Parathyroid adenoma (tissue), 2 donors: ENCODE data around the gene WDFY2.
A peak's percentile ranks its signal among the peaks of the same experiment; 100 is the strongest.

Source experiments
- H2AFZ ChIP-seq: fragments of 300-600 bp; sonication (generic); one replicate; pipeline ENCODE4 v1.7.0; 2017; ENCODE audit warnings: antibody characterized with exemption, mild to moderate bottlenecking
- H3K27ac ChIP-seq: fragments of 300-600 bp; sonication (generic); one replicate; pipeline ENCODE4 v1.7.0; 2017
- H3K27me3 ChIP-seq: fragments of 300-600 bp; sonication (generic); one replicate; pipeline ENCODE4 v1.7.0; 2017; ENCODE audit warnings: low read length; ENCODE audit not compliant: control insufficient read depth, insufficient read depth
- H3K36me3 ChIP-seq: fragments of 300-600 bp; sonication (generic); one replicate; pipeline ENCODE4 v1.7.0; 2017; ENCODE audit warnings: low read length; ENCODE audit not compliant: control insufficient read depth, insufficient read depth
- H3K4me1 ChIP-seq: fragments of 300-600 bp; sonication (generic); one replicate; pipeline ENCODE4 v1.7.0; 2017; ENCODE audit warnings: control low read depth
- H3K4me2 ChIP-seq: fragments of 300-600 bp; sonication (generic); one replicate; pipeline ENCODE4 v1.7.0; 2017; ENCODE audit warnings: low read length
- H3K4me3 ChIP-seq: fragments of 300-600 bp; sonication (generic); one replicate; pipeline ENCODE4 v1.7.0; 2017; ENCODE audit warnings: low read depth, low read length
- H3K79me2 ChIP-seq: fragments of 300-600 bp; sonication (generic); one replicate; pipeline ENCODE4 v1.7.0; 2017; ENCODE audit warnings: control low read depth
- H3K9ac ChIP-seq: fragments of 300-600 bp; sonication (generic); one replicate; pipeline ENCODE4 v1.7.0; 2017; ENCODE audit warnings: mild to moderate bottlenecking
- H3K9me3 ChIP-seq: fragments of 300-600 bp; sonication (generic); one replicate; pipeline ENCODE4 v1.7.0; 2017; ENCODE audit warnings: low read length; ENCODE audit not compliant: control insufficient read depth
- TF ChIP-seq, protein P1 (sequence below): fragments of 300-600 bp; sonication (generic); IDR thresholded peaks from one replicate; pipeline ENCODE4 v1.7.0; 2017; ENCODE audit warnings: antibody characterized with exemption, mild to moderate bottlenecking
- donor health status: primary hyperparathyroidism.

Gene WDFY2

DNA sequence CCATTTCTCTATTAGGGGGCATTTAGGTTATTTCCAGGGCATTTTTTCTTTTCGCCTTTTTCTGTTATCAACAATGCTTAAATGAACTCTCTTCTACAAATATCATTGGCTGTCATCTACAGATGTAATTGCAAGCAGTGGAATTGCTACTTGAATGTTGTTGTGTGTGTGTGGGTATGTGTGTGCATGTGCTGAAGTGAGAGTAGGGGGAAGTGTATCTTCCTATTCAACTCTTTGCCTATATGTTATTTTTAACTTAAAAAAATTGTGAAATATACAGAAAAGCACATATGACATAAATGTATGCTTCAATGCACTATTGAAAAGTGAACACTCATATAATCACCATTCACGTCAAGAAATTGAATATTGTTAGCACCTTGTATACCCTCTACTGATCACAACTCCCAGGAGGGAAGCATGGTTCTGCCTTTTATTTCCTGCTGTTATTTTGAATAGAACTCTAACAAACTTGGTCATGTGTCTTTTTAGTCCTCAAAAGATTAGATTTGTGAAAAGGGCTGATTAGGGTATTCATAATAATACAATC is 24.7 kb downstream of the WDFY2 start:
- TF ChIP-seq, protein P1, sequence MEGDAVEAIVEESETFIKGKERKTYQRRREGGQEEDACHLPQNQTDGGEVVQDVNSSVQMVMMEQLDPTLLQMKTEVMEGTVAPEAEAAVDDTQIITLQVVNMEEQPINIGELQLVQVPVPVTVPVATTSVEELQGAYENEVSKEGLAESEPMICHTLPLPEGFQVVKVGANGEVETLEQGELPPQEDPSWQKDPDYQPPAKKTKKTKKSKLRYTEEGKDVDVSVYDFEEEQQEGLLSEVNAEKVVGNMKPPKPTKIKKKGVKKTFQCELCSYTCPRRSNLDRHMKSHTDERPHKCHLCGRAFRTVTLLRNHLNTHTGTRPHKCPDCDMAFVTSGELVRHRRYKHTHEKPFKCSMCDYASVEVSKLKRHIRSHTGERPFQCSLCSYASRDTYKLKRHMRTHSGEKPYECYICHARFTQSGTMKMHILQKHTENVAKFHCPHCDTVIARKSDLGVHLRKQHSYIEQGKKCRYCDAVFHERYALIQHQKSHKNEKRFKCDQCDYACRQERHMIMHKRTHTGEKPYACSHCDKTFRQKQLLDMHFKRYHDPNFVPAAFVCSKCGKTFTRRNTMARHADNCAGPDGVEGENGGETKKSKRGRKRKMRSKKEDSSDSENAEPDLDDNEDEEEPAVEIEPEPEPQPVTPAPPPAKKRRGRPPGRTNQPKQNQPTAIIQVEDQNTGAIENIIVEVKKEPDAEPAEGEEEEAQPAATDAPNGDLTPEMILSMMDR: no peak
- Histone ChIP-seq H3K9me3 (no peaks in the 10 kb centered on the region), H3K36me3 (no peaks in the 10 kb centered on the region), H3K27me3 (no peaks in the 10 kb centered on the region), H3K4me3 (no peak overlapping the region), H3K4me2 (no peak overlapping the region), H2AFZ (no peak overlapping the region), H3K9ac (no peak overlapping the region), H3K27ac (no peak overlapping the region), H3K79me2 (peaks cover 21% of the 10 kb centered on the region), H3K4me1 (peaks cover 4% of the 10 kb centered on the region)

DNA sequence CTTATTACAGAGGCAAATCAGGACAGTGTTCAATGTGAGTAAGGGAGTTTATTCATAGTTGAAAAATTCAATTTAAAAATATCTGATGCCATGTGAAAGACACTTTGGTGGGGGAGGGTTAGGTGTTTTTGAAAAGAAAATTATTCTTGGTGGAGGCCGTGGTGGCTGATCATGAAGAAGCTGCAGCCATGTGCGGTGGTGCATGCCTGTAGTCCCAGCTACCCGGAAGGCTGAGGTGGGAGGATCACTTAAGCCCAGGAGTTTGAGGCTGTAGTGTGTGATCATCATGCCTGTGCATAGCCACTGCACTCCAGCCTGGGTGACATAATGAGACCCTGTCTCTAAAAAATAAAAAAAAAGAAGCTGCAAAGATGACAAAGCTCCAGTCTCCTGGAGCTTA is 28.6 kb downstream of the WDFY2 start:
- H3K4me1 ChIP-seq: no peaks in the 10 kb centered on the region
- H3K4me3 ChIP-seq: no peak overlapping the region
- no peak overlapping the region for H3K27ac ChIP-seq
- H2AFZ ChIP-seq: no peak overlapping the region
- H3K4me2 ChIP-seq: peak overlapping the region; percentile 22
- no peaks in the 10 kb centered on the region for H3K9me3 ChIP-seq
- TF ChIP-seq, protein P1: no peak
- H3K27me3 ChIP-seq: no peaks in the 10 kb centered on the region
- H3K36me3 ChIP-seq: no peaks in the 10 kb centered on the region
- no peak overlapping the region for H3K9ac ChIP-seq
- peaks cover 16% of the 10 kb centered on the region for H3K79me2 ChIP-seq

DNA sequence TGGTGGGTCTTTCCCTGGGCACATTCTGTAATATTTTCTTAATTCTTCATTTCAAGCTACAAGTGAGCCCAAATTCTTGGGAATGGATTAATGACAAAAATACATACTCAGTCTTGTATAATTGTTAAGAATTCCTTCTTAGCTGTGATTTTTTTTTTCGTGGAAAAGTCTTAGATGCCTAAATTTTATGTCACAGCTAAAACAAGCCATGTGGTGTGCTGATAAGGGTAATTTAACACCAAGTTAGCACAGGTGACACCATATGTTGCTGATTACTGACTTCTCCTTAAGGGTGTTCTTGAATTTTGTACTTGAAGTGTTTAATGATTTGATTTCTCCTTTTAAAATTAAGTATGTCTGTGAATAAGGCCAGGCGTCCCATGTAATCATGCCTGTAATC is 29.3 kb downstream of the WDFY2 start:
- H3K79me2 ChIP-seq: peaks cover 15% of the 10 kb centered on the region
- no peak overlapping the region for H2AFZ ChIP-seq
- H3K27ac ChIP-seq: no peak overlapping the region
- H3K27me3 ChIP-seq: no peaks in the 10 kb centered on the region
- no peaks in the 10 kb centered on the region for H3K9me3 ChIP-seq
- H3K9ac ChIP-seq: no peak overlapping the region
- H3K4me1 ChIP-seq: no peaks in the 10 kb centered on the region
- H3K4me2 ChIP-seq: peak overlapping the region; percentile 22
- no peaks in the 10 kb centered on the region for H3K36me3 ChIP-seq
- H3K4me3 ChIP-seq: no peak overlapping the region
- TF ChIP-seq, protein P1: no peak

DNA sequence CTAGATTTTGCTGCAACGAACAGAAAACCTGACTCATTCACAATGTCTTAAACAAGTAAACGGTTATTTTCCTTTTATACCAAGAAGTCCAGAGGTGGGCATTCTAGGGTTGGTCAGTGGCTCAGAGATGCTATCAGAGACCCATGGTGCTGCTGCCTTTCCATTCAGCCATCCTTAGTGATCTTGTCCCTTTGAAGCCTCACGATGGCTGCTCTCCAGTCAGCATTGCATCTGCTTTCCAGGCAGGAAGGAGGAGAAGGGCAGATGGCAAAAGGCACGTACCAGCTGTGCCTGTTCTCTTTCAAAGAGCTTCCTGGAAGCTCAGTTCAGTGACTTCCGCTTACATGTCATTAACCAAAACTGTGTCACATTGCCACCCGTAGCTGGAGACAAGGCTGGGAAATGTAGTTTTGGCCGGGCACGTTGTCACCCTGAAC is 30.1 kb downstream of the WDFY2 start:
- H3K36me3 ChIP-seq: no peaks in the 10 kb centered on the region
- no peak overlapping the region for H3K4me3 ChIP-seq
- H3K27ac ChIP-seq: no peak overlapping the region
- H3K9ac ChIP-seq: no peak overlapping the region
- peaks cover 20% of the 10 kb centered on the region for H3K79me2 ChIP-seq
- H3K27me3 ChIP-seq: no peaks in the 10 kb centered on the region
- TF ChIP-seq, protein P1: no peak
- H2AFZ ChIP-seq: no peak overlapping the region
- H3K9me3 ChIP-seq: no peaks in the 10 kb centered on the region
- no peaks in the 10 kb centered on the region for H3K4me1 ChIP-seq
- H3K4me2 ChIP-seq: peak overlapping the region; percentile 9

DNA sequence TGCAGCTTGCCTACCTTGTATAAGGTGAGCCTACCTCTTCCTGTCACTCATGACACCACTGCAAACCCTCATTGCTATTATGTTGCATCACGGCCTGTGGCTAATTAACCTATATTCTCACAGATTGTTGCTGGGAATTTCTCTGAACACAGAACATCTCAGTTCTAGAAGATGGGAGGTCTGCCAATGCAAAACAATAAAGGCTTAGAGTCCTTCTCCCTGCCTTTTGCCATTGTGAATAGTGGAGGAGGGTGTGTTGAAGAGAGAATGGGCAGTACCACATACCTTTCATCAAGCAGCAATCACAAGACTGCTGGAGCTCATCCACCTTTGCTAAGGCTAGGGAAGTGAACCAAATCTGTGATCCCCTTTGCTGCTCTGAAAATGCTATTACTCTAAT is 34.4 kb downstream of the WDFY2 start:
- H3K4me1 ChIP-seq: no peaks in the 10 kb centered on the region
- H3K79me2 ChIP-seq: peaks cover 26% of the 10 kb centered on the region
- no peak overlapping the region for H3K9ac ChIP-seq

More for the DNA sequence above, 34.4 kb downstream of the WDFY2 start:
- TF ChIP-seq, protein P1: no peak
- H3K27ac ChIP-seq: no peak overlapping the region
- no peaks in the 10 kb centered on the region for H3K9me3 ChIP-seq
- no peaks in the 10 kb centered on the region for H3K27me3 ChIP-seq
- H3K4me3 ChIP-seq: no peak overlapping the region
- H3K4me2 ChIP-seq: no peak overlapping the region
- no peak overlapping the region for H2AFZ ChIP-seq
- H3K36me3 ChIP-seq: no peaks in the 10 kb centered on the region
